ENCODE results near the gene NPTX1.

NPTX1 gene

DNA sequence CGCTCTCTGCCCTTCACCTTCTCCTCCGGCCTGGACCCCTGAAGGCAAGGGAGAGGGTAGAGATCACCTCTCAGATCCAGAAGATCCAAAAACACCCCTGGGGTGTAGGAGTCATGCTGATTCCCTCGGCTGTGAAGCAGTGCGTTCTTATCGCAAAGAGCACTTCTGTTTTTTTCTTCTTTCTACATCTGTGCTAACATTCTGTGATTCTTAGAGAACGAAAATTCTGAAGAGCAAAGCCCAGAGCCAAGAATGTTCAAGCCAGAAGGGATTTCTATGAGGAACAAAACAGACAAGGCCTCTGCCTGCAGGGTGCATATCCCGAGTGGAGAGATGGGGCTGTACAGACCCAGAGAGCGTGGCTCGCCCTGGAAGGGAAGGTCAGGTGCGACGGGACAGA, 17.2 kb downstream of the NPTX1 start:
- DNase-seq (ENCODE audit: low spot score) = no peak

DNA sequence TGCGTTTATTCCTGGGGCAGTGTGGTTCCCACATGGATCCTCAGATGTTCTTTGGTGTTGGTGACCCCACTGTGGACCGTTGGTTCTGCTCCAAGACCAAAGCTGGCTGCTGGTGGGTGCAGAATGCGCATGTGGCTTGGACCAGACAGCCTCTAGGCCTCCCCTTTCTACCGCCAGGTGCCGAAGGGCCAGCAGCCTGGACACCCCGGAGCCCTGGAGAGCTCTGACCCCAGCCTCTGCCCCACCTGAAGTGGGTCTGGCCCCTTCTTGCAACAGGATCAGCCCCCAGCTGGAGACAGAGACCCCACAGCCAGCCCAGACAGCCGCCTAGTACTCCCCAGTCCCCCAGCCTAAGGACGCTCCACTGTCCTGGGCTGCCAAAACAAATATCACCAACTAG, 18.4 kb downstream of the NPTX1 start:
- DNase-seq (ENCODE audit: low spot score) = no peak

DNA sequence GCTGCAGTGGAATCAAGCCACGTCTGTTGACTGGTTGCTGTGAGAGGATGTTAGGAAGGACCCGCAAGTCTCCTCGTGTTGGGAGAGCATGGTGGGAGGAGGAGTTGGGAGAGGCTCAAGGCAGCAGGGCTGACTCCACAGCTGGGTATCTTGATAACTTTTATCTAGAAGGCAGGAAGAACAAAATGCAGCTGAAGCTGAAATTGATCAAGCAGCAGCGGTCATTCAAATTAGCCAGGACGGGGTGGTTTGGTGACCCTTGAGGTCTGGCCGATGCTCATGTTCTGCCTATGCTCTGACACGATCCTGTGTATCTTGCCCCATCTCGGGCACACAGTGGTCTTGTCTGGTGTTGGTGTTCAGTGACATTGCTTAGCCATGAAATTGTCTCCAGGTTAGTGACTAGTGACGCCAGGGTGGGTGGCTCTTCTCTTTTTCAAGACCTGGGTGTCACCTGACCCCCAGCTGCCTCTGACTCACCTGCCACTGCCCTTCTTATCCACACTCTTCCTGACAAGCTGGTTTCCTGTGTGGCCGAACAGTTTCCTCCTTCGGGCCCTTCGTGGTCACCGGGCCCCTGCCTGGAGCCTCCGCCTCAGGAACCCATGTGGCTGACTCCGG, 19.1 kb downstream of the NPTX1 start:
- DNase-seq (ENCODE audit: low spot score) = peak; percentile 59

DNA sequence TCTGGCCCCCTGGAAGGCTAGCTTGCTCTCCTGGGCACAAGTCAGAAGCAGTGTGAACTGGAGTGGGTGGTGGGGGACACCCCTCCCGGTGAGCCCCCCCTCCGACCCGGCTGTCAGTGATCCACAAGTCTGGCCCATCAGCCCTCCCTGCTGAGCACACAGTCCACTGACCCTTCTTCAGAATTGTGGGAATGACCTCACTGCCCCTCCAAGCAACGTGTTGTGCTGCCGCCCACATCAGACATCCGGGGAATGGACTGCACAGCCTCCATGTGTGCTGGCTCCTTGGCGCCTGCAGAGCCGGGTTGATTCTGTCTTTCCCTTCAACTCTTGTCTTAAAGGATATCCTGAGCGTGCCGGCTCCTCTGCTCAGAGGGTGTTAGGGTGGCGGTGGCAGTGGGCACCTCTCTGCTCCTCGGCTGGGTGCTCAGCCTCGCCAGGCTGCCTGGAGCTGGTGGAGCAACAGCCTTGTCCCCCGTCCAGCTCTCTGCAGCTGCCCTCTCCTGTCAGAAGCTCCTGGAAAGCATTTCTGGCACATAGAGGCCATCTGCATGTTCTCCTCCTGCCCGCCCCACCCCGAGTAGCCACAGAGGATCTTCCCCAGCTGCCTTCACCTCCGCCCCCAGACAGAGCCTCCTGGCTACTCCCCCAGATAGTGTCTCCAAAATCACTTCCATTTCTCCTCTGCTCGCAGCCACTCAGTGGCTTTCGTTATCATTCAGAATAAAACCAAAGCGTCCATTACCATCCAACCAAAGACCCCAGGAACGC, 19.8 kb downstream of the NPTX1 start:
- DNase-seq (ENCODE audit: low spot score) = no peak

DNA sequence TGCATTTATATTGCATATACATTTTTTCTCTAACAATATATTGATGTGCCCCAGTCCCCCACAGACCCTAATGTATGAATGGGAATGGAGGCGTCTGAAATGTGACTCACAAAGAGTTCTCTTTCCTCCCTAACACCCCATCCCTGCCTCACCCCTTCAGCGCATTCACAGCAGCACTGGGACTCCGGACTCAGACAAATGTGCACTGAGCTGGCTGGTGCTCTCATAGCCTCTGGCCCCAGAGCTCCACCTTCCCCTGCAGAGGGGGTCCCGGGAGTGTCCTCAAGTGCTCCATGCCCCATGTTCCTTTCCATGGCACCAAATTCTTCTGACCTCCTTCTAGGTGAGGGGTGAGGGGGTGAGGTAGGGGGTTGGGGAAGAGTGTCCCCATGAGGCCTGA, 20.6 kb downstream of the NPTX1 start:
- DNase-seq (ENCODE audit: low spot score) = peak; percentile 29

DNA sequence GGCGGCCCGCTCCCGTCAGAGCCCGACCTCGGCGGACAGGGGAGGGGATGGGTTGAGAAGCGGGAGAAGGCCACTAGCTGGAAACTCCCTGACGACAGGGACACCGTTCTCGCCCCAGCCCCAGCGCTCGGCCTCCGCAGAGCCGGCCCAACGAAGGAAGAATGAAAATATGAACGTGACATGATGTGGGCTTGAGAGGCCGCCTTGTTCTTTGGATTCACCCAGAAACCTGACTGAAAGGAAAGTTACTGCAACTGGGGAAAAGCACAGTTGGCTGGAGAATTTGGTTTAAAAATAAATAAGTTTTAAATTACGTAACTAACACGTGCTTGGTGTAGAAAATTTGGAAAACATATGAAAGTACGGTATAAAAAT, 21.1 kb downstream of the NPTX1 start:
- DNase-seq (ENCODE audit: low spot score) = peak; percentile 65

DNA sequence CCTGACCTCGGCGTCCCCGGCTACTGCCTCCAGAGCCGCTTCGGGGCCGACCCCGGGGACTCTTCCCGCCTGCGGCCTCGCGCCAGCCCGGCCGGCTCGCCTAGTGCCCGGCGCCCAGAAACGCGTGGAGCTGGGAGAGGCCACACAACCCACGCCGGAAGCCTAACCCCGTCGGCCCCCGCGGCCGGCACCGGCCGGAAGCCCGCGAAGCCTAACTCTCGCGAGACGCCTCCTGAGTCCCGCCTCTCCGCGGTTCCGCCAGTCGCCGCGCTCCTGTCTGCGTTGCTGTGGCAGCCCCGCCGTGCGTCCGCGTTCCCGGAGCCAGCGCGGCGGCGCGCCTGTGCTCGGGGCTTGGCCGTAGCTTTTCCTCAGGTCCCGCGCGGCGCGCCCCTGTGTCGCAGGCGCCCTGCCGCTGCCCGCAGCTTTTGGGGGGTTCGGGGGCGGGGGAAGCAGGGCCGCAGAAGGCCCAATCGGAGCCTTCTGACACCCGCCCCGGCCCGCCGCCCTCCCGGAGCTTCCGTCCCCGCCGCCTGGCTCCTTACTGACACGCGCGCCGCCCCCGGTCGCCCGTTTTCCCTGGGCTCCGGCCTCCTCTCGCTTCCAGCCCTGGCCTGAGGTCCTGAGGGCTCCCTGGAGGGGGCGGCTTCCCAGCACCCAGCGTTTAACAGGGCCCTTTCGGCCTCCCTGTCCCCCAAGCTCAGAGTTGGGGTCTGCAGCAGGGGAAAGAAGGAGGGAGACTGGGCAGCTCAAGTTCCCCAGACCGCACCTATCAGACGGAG, 21.7 kb downstream of the NPTX1 start:
- DNase-seq (ENCODE audit: low spot score) = peak; percentile 96

DNA sequence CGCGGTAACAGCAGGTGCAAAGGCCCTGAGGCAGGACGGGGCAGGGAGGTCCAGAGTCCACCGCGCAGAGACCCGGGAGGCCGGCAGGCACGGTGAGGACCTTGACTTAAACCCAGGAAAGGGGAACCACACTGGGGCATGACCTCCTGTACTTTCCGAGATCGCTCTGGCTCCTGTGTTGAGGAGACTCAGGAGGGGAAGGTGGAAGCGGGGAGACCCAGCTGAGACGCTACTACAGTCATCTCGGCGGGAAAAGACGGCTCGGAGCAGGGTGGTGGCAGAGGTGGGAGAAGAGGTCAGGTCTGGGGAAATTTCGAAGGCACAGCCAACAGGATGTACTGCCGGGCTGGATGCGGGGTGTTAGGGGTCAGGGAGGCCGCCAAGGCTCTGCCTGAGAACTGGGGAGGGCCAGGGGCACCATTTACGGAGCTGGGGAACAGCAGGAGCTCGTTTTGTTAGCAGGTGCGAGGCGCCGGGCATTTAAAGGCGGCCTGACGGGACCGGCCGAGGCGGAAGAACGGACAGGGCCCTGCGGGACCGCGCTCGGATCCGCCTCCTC, 22.3 kb downstream of the NPTX1 start:
- DNase-seq (ENCODE audit: low spot score) = no peak

DNA sequence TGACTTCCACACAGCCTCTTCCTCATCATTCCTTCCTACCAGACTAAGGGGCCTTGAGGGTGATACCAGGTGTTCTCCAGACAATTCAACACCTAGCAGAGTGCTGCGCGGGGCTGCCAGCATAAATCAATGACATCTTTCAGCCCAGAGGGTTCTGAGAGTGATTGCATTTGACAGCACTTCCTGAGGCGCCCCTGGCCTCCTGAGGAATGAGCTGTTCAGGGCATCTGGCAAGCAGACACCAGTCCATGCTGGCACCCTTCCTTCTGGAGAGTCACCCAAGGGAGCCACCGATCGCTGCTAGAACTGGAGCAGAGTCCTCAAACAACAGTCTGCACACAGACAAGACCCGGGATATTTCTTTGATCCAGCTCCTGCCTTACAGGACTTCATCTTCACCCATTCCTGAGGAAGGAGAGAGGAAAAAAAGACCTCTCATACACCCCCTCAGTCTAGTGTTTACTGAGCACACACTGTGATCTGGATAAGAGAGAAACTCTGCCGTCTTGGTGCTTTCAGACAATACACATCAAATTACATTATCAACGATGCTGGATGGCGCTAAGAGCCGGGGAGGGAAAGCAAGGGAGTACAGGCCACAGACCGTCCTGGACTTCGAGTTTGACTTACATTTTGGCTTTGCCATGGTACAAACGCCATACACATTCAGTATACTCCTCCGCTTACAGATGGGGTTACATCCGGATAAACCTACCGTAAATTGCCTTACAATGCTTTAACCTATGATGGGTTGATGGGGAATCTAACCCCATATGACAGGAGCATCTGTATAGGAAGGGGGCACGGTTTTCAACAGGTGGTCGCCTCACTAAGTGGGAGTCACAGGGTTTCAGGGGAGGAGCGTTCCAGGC, 23.0 kb downstream of the NPTX1 start:
- DNase-seq (ENCODE audit: low spot score) = no peak

DNA sequence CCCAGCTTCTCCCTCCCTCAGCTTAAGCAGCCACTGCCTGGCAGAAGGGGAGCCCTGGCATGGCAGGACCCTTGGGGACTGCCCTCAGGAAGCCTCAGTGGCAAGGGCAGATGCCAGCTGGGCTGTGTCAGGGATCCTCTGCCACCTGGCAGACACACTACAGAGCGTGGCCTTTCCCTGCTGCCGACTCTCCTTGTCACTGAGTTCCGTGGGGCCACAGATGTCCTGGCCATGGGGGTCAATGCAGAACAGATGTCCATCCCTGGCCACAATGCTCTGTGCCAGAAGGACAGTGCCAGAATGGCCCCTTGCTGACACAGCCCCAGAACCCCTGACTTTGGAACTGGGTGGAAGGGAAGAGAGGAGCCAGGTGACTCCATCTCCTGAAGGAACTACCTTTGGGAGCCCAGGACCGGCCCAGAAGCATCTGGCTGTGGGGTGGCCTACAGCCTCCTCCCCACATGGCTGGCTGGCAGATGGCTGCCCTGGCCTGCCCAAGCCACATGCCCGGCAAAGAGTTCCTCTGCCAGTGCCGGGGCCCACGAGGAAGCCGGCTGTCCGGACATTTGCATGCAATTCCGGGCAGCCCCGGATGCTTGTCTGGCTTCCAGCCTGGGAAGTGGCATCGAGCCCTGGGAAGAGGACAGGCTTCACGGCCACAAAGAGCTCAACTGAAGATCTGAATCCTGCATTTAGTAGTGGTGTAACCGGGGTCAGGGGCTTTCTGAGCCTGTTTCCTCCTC, 24.1 kb downstream of the NPTX1 start:
- no peak for DNase-seq (ENCODE audit: low spot score)

DNA sequence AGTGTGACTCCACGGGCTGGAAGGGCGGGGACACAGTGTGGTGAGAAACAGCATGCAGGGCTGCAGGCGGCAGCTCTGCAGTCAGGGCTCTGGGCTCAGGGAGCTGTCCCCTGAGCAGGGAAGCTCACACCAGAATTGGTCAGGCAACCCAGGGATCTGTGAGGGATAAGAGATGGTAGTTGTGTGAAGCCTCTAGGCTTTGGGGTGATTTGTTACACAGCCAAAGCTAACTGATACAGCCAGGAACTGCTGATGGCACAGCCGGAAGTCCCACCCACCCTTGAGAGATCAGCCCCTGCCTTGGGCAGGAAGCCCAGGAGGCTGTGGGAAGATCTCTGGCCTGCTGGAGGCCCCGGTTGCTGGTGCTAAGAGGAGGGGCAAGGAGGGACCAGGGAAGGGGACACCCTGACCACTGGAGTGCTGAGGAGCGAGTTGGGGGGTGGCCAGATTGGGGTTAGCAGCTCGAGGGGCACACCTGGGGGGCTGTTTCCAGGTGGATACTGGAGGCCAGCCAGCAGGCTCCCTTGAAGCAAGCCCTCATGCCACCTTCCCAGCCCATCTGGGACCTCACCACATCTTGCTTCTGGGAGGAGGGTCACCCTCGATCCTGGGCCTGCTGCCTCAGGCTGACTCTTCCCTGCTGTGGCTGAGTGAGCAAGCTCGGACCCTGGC, 25.2 kb downstream of the NPTX1 start:
- DNase-seq (ENCODE audit: low spot score) = no peak

DNA sequence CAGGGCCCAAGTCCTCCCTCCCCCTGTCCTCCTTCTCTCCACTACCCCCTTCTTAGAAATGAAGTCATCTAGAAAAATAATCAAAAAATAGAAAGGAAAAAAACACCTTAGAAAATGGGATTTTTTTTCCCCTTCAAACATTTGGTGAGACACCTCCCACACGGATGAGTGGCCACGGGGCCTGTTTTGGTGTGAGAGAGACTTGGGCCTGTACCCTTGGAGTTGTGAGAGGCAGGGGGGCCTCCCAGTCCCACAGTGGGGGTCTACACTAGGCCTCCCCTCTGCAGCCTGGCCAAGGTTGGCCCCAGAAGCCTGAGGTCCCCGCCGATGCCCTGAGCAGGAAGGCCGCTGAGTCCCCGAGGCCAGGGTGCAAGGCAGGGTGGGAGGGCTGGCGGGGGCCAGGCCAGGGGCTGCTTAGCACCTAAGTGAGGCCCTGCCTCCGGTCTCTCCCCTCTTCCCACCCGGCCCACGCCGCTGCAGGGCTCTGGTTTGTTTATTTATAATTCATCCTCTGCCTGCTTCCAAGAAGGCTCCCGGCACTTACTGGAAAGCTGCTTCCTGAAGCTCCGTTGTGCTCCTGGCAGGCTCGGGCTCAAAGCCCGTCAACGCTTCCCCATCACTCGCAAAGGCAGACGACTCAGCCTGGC, 26.4 kb downstream of the NPTX1 start:
- no peak for DNase-seq (ENCODE audit: low spot score)

DNA sequence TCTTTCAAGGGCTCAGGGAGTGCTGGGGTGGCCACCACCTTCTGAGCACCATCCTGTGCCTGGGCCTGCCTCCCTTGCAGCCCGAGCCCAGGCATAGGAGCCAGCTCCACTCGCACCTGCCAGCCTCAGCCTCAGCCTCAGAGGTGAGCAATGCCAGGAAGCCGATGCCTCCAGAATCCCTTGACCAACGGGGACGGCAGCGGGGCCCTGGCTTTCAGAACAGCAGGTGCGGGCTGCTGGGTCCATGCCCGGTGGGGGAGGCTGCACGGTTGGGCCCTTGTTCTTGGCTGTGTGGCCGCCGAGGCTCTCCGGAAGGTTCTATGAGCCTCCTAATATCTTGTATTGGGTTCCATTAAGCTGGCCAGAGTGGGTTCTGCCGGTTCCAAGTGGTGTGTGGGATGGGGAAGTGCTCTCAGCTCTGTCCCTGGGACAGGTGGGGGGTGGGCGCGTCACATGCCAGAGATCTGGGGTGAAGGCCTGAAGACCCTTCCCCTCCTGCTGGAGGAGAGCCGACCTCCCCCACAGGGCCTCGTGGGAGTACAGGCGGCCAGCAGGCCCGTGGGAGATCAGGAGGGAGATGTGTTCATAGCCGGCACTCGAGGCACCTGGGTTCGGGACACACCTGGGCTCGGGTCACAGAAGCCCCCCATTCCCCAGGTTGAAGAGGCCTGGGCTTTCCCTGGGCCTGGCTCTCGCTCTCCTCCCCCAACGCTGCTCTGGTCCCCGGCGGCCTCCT, 27.0 kb downstream of the NPTX1 start:
- no peak for DNase-seq (ENCODE audit: low spot score)

DNA sequence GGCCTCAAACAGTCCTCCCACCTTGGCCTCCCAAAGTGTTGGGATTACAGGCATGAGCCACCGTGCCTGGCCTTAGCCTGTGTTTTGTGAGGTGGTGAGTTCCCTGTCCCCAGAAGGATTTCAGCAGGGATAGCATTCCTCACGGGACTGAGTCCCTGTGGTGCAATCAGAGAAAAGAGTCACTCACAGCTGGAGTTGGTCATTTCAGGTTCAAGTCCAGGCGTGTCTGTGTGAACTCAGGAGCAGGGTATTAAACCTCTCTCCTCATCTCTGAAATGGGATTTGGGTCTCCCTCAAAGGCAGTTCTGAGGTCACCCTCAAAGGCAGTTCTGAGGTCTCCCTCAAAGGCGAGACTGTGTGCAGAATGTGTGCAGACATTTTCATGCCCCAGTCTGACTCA, 28.6 kb downstream of the NPTX1 start:
- DNase-seq (ENCODE audit: low spot score) = no peak

DNA sequence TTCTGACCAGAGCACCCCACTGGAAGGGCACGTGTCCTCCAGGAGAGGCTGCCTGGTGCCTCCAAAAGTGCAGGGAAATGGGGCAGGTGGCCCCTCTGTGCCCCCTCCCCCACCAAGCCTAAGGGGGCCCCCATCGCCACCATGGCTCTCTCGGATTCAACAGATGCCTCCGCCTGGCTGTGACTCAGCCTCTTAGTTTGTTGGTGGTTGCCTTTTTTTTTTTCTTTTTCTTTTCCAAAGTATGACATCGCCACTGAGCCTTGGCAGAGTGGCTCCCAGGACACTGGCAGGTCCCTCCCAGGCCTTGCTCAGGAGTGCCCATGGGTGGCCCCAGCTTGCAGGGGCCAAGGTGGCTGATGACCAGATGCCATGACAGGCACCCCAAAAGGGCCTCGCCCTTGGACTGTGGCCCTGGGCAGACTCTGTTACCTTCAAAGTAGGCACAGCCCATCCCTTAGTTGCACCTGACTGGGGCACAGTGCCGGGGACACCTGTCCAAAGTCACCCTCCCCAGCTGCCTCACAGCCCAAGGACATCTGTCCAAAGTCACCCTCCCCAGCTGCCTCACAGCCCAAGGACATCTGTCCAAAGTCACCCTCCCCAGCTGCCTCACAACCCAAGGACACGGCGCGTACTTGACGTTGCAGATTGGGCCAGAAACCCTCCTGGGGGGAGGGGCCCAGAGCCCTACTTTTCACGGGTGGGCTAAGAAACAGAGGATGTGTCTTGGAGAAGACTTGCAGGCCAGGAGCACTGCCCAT, 29.6 kb downstream of the NPTX1 start:
- DNase-seq (ENCODE audit: low spot score) = no peak

DNA sequence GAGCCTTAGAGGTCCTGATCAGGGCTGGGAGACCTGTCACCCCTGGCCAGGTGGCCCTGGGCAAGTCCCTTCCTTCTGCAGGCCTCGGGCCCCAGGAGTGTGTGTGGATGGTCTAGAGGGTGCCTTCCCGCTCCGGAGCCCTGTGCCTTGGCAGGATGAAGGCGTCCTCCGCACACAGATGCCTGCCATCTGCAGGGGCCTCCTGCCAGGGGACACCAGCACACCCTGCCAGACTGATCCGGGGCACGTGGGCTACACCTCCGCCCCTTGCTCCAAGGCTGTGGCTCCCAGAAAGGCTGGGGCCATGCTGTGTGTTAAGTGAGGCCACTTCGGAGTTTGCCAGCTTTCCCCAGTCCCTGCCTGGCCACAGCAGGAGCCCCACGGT, 30.7 kb downstream of the NPTX1 start:
- no peak for DNase-seq (ENCODE audit: low spot score)

DNA sequence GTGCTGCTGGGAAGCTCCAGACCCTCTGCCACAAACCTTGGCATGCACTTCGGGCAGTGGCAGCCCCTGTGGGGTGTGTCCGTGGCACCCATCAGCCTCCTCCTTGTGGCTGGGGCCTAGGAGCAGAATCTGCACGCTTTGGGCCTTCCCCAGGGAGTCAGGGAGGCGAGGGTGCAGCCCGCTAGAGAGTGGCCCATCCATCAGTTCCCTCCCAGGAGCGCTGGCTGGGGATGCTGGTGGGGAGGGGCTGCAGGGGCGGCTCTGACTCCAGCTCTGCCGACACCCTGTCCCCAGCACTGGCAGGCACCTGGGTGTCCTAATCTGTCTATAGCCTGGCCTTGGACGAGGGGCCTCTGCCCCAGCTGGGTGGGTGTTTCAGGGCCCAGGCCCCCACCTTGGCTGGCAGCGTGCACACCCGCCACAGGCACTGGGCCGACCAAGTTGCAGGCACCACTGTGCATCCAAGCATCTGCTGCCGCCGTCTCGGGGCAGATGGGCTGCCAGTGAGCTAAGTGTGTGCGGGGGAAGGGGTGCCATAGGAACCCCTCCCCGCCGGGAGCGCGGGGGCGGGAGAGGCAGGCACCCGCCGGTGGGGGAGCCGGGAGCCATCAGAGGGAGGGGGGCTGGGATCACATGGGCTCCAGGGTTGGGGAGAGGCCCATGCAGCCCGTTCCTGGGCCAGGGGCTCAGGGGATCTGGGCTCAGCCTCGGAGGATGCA, 31.2 kb downstream of the NPTX1 start:
- no peak for DNase-seq (ENCODE audit: low spot score)

DNA sequence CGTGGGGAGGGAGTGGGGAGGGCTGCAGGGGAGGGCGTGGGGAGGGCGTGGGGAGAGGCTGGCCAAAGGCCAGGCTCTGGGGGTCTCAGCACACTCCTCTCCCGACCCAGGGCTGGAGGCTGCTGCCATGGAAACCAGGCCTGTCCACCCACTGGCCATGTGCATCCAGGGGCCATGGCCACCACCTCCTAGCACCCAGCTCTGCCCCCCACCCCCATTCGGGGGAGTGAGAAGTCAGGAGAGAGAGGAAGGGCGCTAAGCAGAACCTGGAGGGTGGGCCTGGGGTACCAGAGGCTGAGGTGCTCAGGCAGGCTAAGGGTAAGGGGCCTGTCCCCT, 31.8 kb downstream of the NPTX1 start:
- DNase-seq (ENCODE audit: low spot score) = no peak

All from SW480 (cell line).